Measurements from ENCODE around the gene GRIN2A. TPM values are rescaled to one million over a fixed set of nuclear protein-coding genes. Genes with fewer than 3 reads are reported as not detected.

Gene GRIN2A
- total RNA-seq, 1 donor from 2014 or later = 1.5 TPM

DNA sequence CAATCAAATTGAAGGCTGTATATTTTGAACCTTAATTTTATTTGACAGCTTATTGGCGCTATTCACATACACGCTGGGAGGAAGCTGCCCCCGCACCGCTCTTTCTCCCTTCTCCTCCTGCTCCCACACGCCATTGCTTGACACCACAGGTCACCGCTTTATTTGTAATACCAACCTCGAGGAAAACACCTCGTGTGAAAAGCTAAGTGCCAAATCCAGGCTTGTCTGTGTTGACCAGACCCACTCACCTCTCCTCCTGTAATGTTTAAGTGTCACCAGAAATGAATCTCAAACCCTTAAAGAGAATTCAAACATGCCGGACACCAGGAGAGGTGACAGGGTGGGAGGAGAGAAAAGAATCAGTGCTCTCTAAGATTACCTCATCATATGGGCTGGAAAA, 331.4 kb downstream of the GRIN2A start:
- Mint-ChIP-seq H3K4me3 (no peak overlapping the region), H3K36me3 (ENCODE audit: low read depth) (no peaks in the 10 kb centered on the region), H3K4me1 (no peaks in the 10 kb centered on the region), H3K27me3 (peaks cover 2% of the 10 kb centered on the region), H3K27ac (no peak overlapping the region), H3K9me3 (peaks cover 3% of the 10 kb centered on the region)
- DNase-seq (no peak), ATAC-seq (ENCODE audit: low read depth) (no peak)
- intact Hi-C loops (cut with micrococcal nuclease) = no loop called here
- no peak for TF ChIP-seq CTCF (IDR thresholded peaks at IDR 0.05)
- POLR2A ChIA-PET = no interaction called here
- CTCF ChIA-PET = no interaction called here

DNA sequence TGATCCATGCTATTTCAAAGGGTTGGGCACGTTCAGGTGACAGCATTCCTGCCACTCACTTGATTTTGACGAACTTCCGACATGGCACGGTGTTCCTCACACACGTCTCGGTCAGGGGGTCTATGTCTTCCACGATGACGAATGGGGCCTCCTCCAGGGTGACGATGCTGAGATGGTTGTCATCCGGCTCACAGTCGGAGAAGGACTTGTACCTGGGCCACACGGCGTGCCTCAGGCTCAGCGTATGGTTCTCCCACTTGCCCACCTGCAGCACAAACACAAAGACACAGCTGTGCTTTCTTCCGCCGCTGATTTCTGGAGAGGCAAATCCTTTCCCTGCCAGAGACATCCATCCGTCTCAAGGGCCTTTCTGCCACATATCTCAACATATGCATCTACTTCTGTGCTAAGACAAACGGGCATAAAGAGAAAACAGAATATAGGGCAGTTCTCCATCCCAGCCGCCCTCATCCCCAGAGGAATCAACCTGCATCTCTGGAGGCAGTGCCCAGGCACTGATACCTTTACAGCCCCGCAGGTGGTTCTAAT, 332.5 kb downstream of the GRIN2A start:
- no peak for TF ChIP-seq CTCF (IDR thresholded peaks at IDR 0.05)
- intact Hi-C loops (cut with micrococcal nuclease) = no loop called here
- no peak for ATAC-seq (ENCODE audit: low read depth)
- Mint-ChIP-seq H3K27me3 (peaks cover 2% of the 10 kb centered on the region), H3K36me3 (ENCODE audit: low read depth) (no peaks in the 10 kb centered on the region), H3K4me3 (no peak overlapping the region), H3K27ac (no peak overlapping the region), H3K4me1 (no peaks in the 10 kb centered on the region), H3K9me3 (peaks cover 3% of the 10 kb centered on the region)
- DNase-seq = no peak
- POLR2A ChIA-PET = no interaction called here
- CTCF ChIA-PET = no interaction called here

GRCh38 chr16:9847146-9847545, 335.1 kb downstream of the GRIN2A start:
- H3K27ac Mint-ChIP-seq = no peak overlapping the region
- ATAC-seq (ENCODE audit: low read depth) (no peak), DNase-seq (no peak)
- H3K9me3 Mint-ChIP-seq = no peaks in the 10 kb centered on the region
- H3K4me3 Mint-ChIP-seq = no peak overlapping the region
- no peaks in the 10 kb centered on the region for H3K4me1 Mint-ChIP-seq
- ChIA-PET CTCF (no interaction called here), POLR2A (no interaction called here)
- no peak for TF ChIP-seq CTCF (IDR thresholded peaks at IDR 0.05)
- intact Hi-C loops (cut with micrococcal nuclease) = no loop called here
- H3K27me3 Mint-ChIP-seq = peaks cover 2% of the 10 kb centered on the region
- no peaks in the 10 kb centered on the region for H3K36me3 Mint-ChIP-seq (ENCODE audit: low read depth)

DNA sequence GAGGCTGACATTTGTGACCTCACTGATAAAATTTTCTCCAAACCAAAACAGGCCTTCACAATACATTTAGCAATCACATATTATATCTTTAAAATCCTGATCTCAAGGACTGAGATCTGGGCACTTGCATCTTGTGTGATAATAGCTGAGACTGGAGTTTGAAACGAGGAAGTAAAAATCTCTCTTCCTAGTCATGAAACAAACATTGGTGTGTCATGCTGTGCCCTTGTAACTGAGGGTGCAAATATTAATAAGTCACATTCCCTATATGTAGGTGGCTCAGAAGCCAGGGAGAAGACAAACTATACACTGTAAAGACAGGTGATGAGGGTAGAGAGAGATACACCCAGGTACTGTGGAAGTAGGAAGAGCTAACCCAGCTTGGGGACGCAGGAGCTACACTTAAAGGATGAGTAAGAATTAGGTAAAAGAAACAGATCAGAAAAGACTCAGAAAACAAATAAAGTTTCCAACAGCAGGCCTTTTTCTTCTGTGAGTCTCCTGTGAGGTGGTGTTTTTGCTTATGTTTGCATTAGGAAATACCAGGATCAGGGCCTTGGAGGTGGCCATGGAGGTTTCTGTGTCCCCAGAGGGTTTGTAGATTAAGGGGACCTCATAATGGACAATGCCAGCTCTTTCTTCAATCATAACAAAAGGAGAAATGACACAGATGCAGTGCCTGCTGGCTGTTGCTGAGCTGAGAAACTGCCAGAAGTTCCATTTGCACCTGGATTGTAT, 335.7 kb downstream of the GRIN2A start:
- H3K36me3 Mint-ChIP-seq (ENCODE audit: low read depth) = no peaks in the 10 kb centered on the region
- DNase-seq = no peak
- peaks cover 2% of the 10 kb centered on the region for H3K27me3 Mint-ChIP-seq
- intact Hi-C loops (cut with micrococcal nuclease) = no loop called here
- ChIA-PET POLR2A (no interaction called here), CTCF (no interaction called here)
- TF ChIP-seq CTCF (IDR thresholded peaks at IDR 0.05) = no peak
- H3K4me1 Mint-ChIP-seq = no peaks in the 10 kb centered on the region
- H3K27ac Mint-ChIP-seq = no peak overlapping the region
- H3K9me3 Mint-ChIP-seq = no peaks in the 10 kb centered on the region
- ATAC-seq (ENCODE audit: low read depth) = no peak
- H3K4me3 Mint-ChIP-seq = no peak overlapping the region

GRCh38 chr16:9845661-9846361, 336.4 kb downstream of the GRIN2A start:
- Mint-ChIP-seq H3K27ac (no peak overlapping the region), H3K36me3 (ENCODE audit: low read depth) (no peaks in the 10 kb centered on the region), H3K9me3 (no peaks in the 10 kb centered on the region), H3K27me3 (peaks cover 2% of the 10 kb centered on the region), H3K4me3 (no peak overlapping the region), H3K4me1 (no peaks in the 10 kb centered on the region)
- ChIA-PET CTCF (no interaction called here), POLR2A (no interaction called here)
- DNase-seq = no peak
- no peak for TF ChIP-seq CTCF (IDR thresholded peaks at IDR 0.05)
- no peak for ATAC-seq (ENCODE audit: low read depth)
- intact Hi-C loops (cut with micrococcal nuclease) = no loop called here
